Cardiac muscle cell (in vitro differentiated cells and primary cell): ENCODE data around the gene CAPN3. TPM values are rescaled to one million over a fixed set of nuclear protein-coding genes. Genes with fewer than 3 reads are reported as not detected.

ENCODE experiments used
- DNase-seq, 2 donors: peaks; one replicate each; pipeline versions ENCODE4 v3.0.0 to v3.0.0-alpha.2; 2010 to 2017; ENCODE audit warnings: low read depth in 1 of 2, low spot score in 1 of 2
- H3K27ac ChIP-seq: fragments of 200-600 bp; sonication (generic); 2 replicates; pipeline ENCODE4 v1.5.1; 2016
- H3K27me3 ChIP-seq: fragments of 200-600 bp; sonication (generic); 2 replicates; pipeline ENCODE4 v1.6.0; 2016; ENCODE audit warnings: control low read depth
- H3K36me3 ChIP-seq: fragments of 200-600 bp; sonication (generic); 2 replicates; pipeline ENCODE4 v1.5.1; 2016; ENCODE audit warnings: control low read depth
- H3K4me1 ChIP-seq: fragments of 200-600 bp; sonication (generic); 2 replicates; pipeline ENCODE4 v1.8.1; 2017; ENCODE audit warnings: low read depth, mild to moderate bottlenecking, mixed run types
- H3K4me3 ChIP-seq: fragments of 200-600 bp; sonication (generic); 2 replicates; pipeline ENCODE4 v1.5.1; 2016; ENCODE audit warnings: mild to moderate bottlenecking
- H3K9me3 ChIP-seq: fragments of 200-600 bp; sonication (generic); 2 replicates; pipeline ENCODE4 v1.5.1; 2017; ENCODE audit warnings: low read depth, mild to moderate bottlenecking, control low read depth
- polyA plus RNA-seq: library from polyadenylated mRNA; unstranded; fragments of >200 nt; fragmentation: Nextera tagmentation; extraction: Ambion mirVana; gene quantifications from 2 replicates; pipeline ENCODE4 v1.2.1, GENCODE V29; 2016
- total RNA-seq: library from RNA; depleted of rRNA; stranded (reverse); fragments of >200 nt; gene quantifications from 2 replicates; pipeline ENCODE4 v1.2.3, GENCODE V29; 2016
- TF ChIP-seq, protein P1 (sequence below): IDR thresholded peaks from 2 replicates; pipeline ENCODE4 v1.5.1; 2012; ENCODE audit warnings: low read depth, mild to moderate bottlenecking, low read length

The CAPN3 gene
- total and polyA plus RNA-seq, 2 experiments from 2014 or later, result 47.0 to 88.3 TPM

DNA sequence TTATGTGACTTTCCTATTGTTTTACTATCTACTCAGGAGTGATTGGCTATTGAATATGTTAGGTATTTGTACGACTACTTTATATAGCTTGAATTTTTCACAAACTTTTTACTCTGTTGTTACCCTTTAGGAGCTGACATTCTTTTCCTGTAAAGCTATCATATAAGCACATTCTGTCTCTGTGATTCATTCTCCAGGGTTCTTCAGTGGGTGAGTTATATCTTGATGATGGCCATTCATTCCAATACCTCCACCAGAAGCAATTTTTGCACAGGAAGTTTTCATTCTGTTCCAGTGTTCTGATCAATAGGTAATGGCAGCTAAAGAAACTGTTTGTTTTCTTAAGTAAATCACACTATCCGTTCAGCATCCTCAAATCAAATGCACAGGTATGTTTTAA lies 10.1 kb upstream of the CAPN3 start:
- Histone ChIP-seq H3K27ac (no peak overlapping the region), H3K9me3 (no peaks in the 10 kb centered on the region), H3K36me3 (no peaks in the 10 kb centered on the region), H3K4me1 (peaks cover 52% of the 10 kb centered on the region), H3K4me3 (no peak overlapping the region), H3K27me3 (no peaks in the 10 kb centered on the region)
- TF ChIP-seq, protein P1, sequence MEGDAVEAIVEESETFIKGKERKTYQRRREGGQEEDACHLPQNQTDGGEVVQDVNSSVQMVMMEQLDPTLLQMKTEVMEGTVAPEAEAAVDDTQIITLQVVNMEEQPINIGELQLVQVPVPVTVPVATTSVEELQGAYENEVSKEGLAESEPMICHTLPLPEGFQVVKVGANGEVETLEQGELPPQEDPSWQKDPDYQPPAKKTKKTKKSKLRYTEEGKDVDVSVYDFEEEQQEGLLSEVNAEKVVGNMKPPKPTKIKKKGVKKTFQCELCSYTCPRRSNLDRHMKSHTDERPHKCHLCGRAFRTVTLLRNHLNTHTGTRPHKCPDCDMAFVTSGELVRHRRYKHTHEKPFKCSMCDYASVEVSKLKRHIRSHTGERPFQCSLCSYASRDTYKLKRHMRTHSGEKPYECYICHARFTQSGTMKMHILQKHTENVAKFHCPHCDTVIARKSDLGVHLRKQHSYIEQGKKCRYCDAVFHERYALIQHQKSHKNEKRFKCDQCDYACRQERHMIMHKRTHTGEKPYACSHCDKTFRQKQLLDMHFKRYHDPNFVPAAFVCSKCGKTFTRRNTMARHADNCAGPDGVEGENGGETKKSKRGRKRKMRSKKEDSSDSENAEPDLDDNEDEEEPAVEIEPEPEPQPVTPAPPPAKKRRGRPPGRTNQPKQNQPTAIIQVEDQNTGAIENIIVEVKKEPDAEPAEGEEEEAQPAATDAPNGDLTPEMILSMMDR, result no peak
- DNase-seq, result peak in 1 of 2 donors; percentile 44

DNA sequence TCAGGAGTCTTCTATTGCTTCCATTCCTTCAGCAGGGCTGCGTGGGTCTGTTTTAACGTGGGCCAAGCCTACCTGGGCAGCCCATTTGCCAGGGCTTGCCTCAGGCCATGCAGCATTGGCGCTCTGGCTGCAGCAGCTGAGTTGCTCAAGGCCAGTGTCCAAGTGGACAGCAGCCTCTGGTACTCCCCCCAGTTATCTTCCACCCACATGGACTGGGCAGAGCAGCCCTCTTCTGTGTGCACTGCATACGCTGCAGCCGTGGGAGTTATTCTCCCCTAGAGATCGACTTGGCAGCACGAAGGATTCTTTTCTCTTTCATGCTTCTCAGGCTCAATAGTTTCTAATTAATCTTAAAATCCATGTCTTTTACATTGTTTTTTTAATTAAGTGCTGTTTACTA lies 6.9 kb upstream of the CAPN3 start:
- peaks cover 51% of the 10 kb centered on the region for H3K4me1 ChIP-seq
- peak in 1 of 2 donors; percentile 73 for DNase-seq
- TF ChIP-seq, protein P1, result no peak
- H3K27ac ChIP-seq, result peak overlapping the region; percentile 84
- H3K27me3 ChIP-seq, result no peaks in the 10 kb centered on the region
- no peak overlapping the region for H3K4me3 ChIP-seq
- no peaks in the 10 kb centered on the region for H3K9me3 ChIP-seq
- no peaks in the 10 kb centered on the region for H3K36me3 ChIP-seq

DNA sequence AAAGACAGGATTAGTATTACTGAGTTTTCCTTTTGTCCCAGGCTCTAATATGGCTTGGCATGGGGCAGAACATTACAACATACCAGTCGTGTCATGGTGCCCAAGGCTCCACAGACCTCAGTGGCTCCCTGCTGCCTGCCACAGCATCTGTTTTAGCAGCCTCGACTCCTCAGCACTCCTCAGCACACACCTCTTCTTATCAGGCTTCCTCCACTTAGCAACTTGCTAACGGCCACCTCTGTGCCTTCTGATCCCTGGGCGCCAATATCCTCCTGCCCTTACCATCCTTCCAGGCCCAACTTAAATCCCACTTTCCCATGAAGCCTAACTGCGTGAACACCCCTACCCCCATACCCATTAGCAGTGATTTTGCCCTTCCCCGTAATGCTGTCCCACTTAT lies 6.2 kb upstream of the CAPN3 start:
- H3K4me3 ChIP-seq, result no peak overlapping the region
- H3K27me3 ChIP-seq, result no peaks in the 10 kb centered on the region
- peak in 1 of 2 donors; percentile 70 for DNase-seq
- H3K36me3 ChIP-seq, result no peaks in the 10 kb centered on the region
- peaks cover 53% of the 10 kb centered on the region for H3K4me1 ChIP-seq
- H3K9me3 ChIP-seq, result no peaks in the 10 kb centered on the region
- peak overlapping the region; percentile 84 for H3K27ac ChIP-seq
- TF ChIP-seq, protein P1, result no peak

DNA sequence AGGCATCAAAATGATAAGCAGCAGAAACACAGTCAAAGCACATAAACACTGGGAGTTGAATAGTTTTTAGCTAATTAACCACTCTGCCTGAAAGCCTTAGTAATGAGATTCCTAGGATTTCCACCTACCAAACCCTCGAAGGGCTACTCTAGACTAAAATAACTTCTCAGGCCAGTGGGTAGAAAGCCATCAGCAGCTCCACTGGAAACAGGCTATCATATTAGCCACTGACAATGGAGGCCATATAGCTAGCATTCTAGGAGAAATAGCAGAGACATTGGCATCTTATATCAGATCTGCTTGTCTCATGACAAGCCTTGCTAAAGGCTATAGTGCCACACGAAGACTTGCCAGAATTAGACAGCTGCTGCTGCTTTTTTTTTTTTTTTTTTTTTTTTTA lies 4.5 kb upstream of the CAPN3 start:
- H3K4me3 ChIP-seq, result no peak overlapping the region
- no peaks in the 10 kb centered on the region for H3K9me3 ChIP-seq
- peak overlapping the region; percentile 84 for H3K27ac ChIP-seq
- no peak for DNase-seq
- H3K4me1 ChIP-seq, result peaks cover 62% of the 10 kb centered on the region
- TF ChIP-seq, protein P1, result no peak
- H3K36me3 ChIP-seq, result no peaks in the 10 kb centered on the region
- H3K27me3 ChIP-seq, result no peaks in the 10 kb centered on the region

DNA sequence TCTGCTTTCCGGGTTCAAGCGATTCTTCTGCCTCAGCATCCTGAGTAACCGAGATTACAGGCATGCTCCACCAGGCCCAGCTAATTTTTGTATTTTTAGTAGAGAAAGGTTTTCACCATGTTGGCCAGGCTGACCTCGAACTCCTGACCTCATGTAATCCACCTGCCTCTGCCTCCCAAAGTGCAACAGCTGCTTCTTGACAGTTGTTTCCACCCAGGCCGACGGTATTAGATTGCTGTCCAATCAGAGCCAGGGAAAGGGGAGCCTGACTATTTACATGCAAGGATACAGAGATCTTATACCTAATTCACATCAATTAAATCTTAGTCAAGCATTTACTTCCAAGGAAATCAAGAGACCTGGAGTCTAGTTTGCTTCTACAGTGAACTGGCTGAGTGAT lies 4.0 kb upstream of the CAPN3 start:
- TF ChIP-seq, protein P1, result no peak
- Histone ChIP-seq H3K27ac (peak overlapping the region; percentile 13), H3K27me3 (no peaks in the 10 kb centered on the region), H3K36me3 (no peaks in the 10 kb centered on the region), H3K4me1 (peaks cover 67% of the 10 kb centered on the region), H3K4me3 (no peak overlapping the region), H3K9me3 (no peaks in the 10 kb centered on the region)
- no peak for DNase-seq

DNA sequence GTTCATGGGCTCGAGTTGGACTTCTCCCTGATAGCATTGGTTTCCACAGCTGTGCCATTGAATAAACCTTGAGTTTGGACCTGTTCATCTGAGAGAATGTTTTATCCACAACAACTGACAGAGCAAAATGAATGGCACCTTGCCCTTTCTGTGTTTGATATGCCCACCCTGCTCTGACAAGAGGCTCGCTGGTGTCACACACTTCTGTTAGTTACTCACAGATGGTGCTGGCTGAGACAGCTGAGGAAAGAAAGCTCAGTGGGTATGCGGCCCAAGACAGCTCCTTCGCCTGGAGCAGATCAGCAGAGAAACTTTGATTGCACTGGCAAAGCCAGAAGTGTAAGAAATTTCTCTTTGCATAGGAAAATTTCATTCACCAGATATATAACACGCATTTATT lies 2.5 kb upstream of the CAPN3 start:
- H3K27me3 ChIP-seq, result no peaks in the 10 kb centered on the region
- no peak for DNase-seq
- H3K9me3 ChIP-seq, result no peaks in the 10 kb centered on the region
- TF ChIP-seq, protein P1, result no peak
- peaks cover 71% of the 10 kb centered on the region for H3K4me1 ChIP-seq
- no peak overlapping the region for H3K4me3 ChIP-seq
- H3K27ac ChIP-seq, result peak overlapping the region; percentile 77
- H3K36me3 ChIP-seq, result no peaks in the 10 kb centered on the region
